ENCODE measurements around the gene APEH.

Gene APEH

GRCh38 chr3:49652218-49652902 is 21.8 kb upstream of the APEH start:
- DNase-seq: no peak

- DNase-seq: no peak
These were observed 21.2 kb upstream of the APEH start for GRCh38 chr3:49652903-49653415.

- DNase-seq: no peak
These were observed 20.5 kb upstream of the APEH start for GRCh38 chr3:49653621-49654020.

GRCh38 chr3:49654176-49654825 is 19.9 kb upstream of the APEH start:
- no peak for DNase-seq

- DNase-seq: no peak
These were observed 19.1 kb upstream of the APEH start for GRCh38 chr3:49654955-49655556.

- DNase-seq: no peak
These were observed 18.3 kb upstream of the APEH start for GRCh38 chr3:49655731-49656285.

- no peak for DNase-seq
These were observed 17.5 kb upstream of the APEH start for GRCh38 chr3:49656541-49657112.

- no peak for DNase-seq
These were observed 16.8 kb upstream of the APEH start for GRCh38 chr3:49657208-49657915.

GRCh38 chr3:49658711-49659110 is 15.4 kb upstream of the APEH start:
- no peak for DNase-seq

- no peak for DNase-seq
These were observed 14.4 kb upstream of the APEH start for GRCh38 chr3:49659756-49660155.

- no peak for DNase-seq
These were observed 12.9 kb upstream of the APEH start for GRCh38 chr3:49661281-49661680.

GRCh38 chr3:49662021-49662420 is 12.1 kb upstream of the APEH start:
- no peak for DNase-seq

- DNase-seq: no peak
These were observed 11.3 kb upstream of the APEH start for GRCh38 chr3:49662720-49663413.

- no peak for DNase-seq
These were observed 10.3 kb upstream of the APEH start for GRCh38 chr3:49663831-49664230.

- DNase-seq: no peak
These were observed 9.9 kb upstream of the APEH start for GRCh38 chr3:49664300-49664699.

- DNase-seq: no peak
These were observed 8.2 kb upstream of the APEH start for GRCh38 chr3:49665822-49666519.

- DNase-seq: no peak
These were observed 7.6 kb upstream of the APEH start for GRCh38 chr3:49666592-49666991.

- no peak for DNase-seq
These were observed 6.3 kb upstream of the APEH start for GRCh38 chr3:49667701-49668413.

GRCh38 chr3:49668414-49668797 is 5.7 kb upstream of the APEH start:
- DNase-seq: no peak

GRCh38 chr3:49668861-49669260 is 5.3 kb upstream of the APEH start:
- DNase-seq: no peak

- no peak for DNase-seq
These were observed 4.8 kb upstream of the APEH start for GRCh38 chr3:49669352-49669751.
